ENCODE data around the gene KLHL28. TPM values are rescaled to one million over a fixed set of nuclear protein-coding genes. Genes with fewer than 3 reads are reported as not detected.
"Not testable (repeated sequence)": the region's sequence is repeated elsewhere in the genome, so short reads cannot be mapped to it uniquely, and the experiment has no call there.

KLHL28 gene
- total RNA-seq, 1 donor from 2014 or later: 16.5 TPM

DNA sequence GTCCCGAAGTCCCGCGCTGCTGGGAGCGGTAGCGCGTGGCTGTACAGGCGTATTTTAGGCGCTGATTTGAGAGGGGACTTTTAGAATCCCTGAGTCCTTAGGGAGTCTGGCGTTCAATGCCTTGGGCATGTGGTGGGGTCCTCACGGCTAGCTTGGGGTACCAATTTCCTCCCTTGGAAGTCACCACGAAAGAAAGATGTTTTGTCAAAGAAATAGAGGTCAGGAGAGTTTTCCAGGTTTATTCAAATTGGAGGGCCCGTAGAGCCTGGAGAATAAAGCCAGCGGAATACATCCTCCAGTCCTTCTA, 63.9 kb downstream of the KLHL28 start:
- H3K9me3 Mint-ChIP-seq: no peaks in the 10 kb centered on the region
- no peaks in the 10 kb centered on the region for H3K36me3 Mint-ChIP-seq
- DNase-seq (ENCODE audit: low spot score in 2 of 2, unreplicated experiment in 2 of 2): no peak
- TF ChIP-seq CTCF (IDR thresholded peaks at IDR 0.05; ENCODE audit: unreplicated experiment): no peak
- H3K27ac Mint-ChIP-seq: peak overlapping the region; percentile 71
- peaks cover 12% of the 10 kb centered on the region for H3K4me1 Mint-ChIP-seq
- no peaks in the 10 kb centered on the region for H3K27me3 Mint-ChIP-seq (ENCODE audit: low read depth)
- peak overlapping the region; percentile 88 for H3K4me3 Mint-ChIP-seq

GRCh38 chr14:44897041-44897844, 64.5 kb downstream of the KLHL28 start:
- H3K36me3 Mint-ChIP-seq: no peaks in the 10 kb centered on the region
- H3K4me3 Mint-ChIP-seq: peak overlapping the region; percentile 88
- H3K9me3 Mint-ChIP-seq: peaks cover under 1% of the 10 kb centered on the region
- no peaks in the 10 kb centered on the region for H3K27me3 Mint-ChIP-seq (ENCODE audit: low read depth)
- peaks cover 12% of the 10 kb centered on the region for H3K4me1 Mint-ChIP-seq
- H3K27ac Mint-ChIP-seq: peak overlapping the region; percentile 93
- peak; percentile 83 to 89 for DNase-seq (ENCODE audit: low spot score in 2 of 2, unreplicated experiment in 2 of 2)
- no peak for TF ChIP-seq CTCF (IDR thresholded peaks at IDR 0.05; ENCODE audit: unreplicated experiment)

DNA sequence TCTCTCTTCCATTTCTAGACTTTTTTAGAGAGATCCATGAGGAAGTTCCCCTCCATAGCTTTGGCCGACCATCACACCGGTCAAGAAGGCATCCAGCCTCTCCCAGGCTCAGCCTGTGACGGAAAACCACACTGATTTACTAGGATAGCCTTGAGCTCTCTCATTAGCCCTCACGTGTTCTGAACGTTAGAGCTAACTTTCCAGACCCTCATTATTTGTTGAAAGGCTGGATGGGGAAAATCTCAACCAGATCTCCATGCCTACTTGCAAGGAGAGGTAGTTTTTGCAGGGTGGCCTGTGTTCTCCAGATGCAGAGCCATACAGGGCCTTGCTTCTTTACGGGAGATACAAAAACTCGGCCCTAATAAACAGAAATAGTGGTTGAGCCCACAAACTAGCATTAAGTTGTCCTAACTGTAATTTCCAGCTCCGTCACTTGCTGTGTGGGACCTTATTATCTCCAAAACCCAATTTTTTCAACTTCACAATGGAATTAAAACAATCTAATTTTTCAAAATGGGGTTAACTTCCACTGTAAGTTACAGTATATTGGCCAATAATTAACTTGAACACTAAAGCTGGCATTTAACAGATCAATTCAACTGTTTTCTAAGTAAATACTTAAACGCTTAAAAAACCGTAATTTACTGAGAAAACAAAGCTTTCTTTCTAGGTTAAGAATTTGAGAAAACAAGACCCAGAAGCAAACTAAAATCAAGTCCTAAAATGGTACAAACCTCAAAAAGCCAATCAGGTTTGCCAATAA, 65.3 kb downstream of the KLHL28 start:
- no peaks in the 10 kb centered on the region for H3K36me3 Mint-ChIP-seq
- H3K27ac Mint-ChIP-seq: peak overlapping the region; percentile 93

DNA sequence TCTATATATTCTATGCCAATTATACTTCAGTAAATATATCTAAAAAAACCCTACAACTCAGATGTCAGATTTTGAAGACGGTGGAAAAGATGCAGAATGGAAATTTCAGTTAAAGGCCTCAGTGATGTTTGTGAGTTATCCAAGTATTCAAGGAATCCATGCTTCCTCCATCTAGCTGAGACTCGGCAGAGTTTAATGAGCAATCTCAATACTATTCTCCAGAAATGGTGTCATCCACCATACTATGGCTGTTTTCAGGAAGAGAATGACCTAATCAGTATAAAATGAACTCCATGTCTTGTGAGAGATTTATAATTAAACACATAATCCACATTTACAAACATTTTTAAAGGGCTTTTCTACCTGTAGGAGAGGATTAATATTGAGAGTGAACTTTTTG, 66.0 kb downstream of the KLHL28 start:
- H3K4me1 Mint-ChIP-seq: peaks cover 12% of the 10 kb centered on the region
- no peak for DNase-seq (ENCODE audit: low spot score in 2 of 2, unreplicated experiment in 2 of 2)
- H3K27ac Mint-ChIP-seq: peak overlapping the region; percentile 14
- peaks cover 6% of the 10 kb centered on the region for H3K9me3 Mint-ChIP-seq
- no peaks in the 10 kb centered on the region for H3K27me3 Mint-ChIP-seq (ENCODE audit: low read depth)
- H3K36me3 Mint-ChIP-seq: no peaks in the 10 kb centered on the region
- H3K4me3 Mint-ChIP-seq: peak overlapping the region; percentile 8
- TF ChIP-seq CTCF (IDR thresholded peaks at IDR 0.05; ENCODE audit: unreplicated experiment): no peak

More for the DNA sequence above, 65.3 kb downstream of the KLHL28 start:
- Mint-ChIP-seq H3K4me1 (peaks cover 12% of the 10 kb centered on the region), H3K27me3 (ENCODE audit: low read depth) (no peaks in the 10 kb centered on the region), H3K4me3 (peak overlapping the region; percentile 88), H3K9me3 (peaks cover 6% of the 10 kb centered on the region)
- DNase-seq (ENCODE audit: low spot score in 2 of 2, unreplicated experiment in 2 of 2): no peak
- no peak for TF ChIP-seq CTCF (IDR thresholded peaks at IDR 0.05; ENCODE audit: unreplicated experiment)

DNA sequence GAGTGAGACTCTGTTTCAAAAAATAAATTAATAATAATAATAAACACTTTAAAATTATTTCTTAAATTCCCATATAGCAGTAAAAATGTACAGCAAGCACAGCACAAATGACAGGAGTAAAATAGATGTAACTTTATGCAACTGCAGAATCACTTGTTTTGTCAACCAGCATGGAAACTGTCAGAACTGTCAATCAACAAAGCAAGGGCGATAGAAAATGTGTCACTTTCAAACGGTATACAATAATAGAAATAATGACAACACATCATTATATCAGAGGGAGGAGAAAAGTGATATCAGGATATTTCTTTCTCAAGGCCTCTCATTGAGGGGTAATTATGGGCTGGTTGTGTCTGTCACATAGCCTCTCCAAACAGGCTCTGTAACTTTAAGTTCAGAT, 68.2 kb downstream of the KLHL28 start:
- Mint-ChIP-seq H3K4me1 (peaks cover 8% of the 10 kb centered on the region), H3K9me3 (peaks cover 6% of the 10 kb centered on the region), H3K27ac (no peak overlapping the region), H3K36me3 (no peaks in the 10 kb centered on the region), H3K4me3 (no peak overlapping the region), H3K27me3 (ENCODE audit: low read depth) (no peaks in the 10 kb centered on the region)
- TF ChIP-seq CTCF (IDR thresholded peaks at IDR 0.05; ENCODE audit: unreplicated experiment): no peak
- no peak for DNase-seq (ENCODE audit: low spot score in 2 of 2, unreplicated experiment in 2 of 2)

- not testable (repeated sequence) for DNase-seq (ENCODE audit: low spot score in 2 of 2, unreplicated experiment in 2 of 2); H3K4me1 Mint-ChIP-seq; H3K4me3 Mint-ChIP-seq; H3K27me3 Mint-ChIP-seq (ENCODE audit: low read depth); H3K27ac Mint-ChIP-seq; H3K36me3 Mint-ChIP-seq
- peaks cover 10% of the 10 kb centered on the region for H3K9me3 Mint-ChIP-seq
These were observed 69.9 kb downstream of the KLHL28 start for GRCh38 chr14:44891726-44892372.
